ENCODE data around the gene AIG1.

AIG1 gene

DNA sequence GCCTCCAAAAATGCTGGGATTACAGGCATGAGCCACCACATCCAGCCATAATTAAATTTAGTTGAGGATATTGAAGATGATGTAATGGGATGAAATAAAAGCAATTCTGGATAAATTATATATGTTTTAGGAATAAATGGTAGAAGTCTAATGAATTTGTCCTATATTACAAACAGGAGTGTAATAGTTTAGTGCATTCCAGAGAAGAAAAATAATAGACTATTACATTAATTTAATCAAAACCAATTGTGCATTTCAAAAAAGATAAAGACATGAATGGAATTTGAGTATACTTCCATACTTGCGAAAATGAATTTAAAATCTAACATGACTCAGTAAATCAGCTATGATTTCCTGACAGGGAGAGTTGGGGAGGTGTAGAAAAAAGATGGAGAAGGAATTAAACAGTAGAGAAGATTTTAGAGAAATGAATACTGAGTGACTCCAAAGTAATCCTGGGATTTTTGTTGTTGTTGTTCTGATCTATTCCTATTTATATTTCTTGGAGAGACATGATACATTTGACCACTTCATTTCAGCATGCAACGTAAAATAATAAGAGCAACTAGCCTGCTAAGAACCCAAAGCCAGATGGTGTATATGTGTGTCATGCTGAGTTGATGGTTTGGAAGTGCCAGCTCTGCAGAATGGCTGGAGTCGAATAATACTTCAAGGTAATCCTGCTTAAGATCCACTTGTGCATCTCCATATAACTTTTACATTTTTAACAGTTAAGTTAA lies 67.4 kb downstream of the AIG1 start:
- no peaks in the 10 kb centered on the region for H3K4me1 ChIP-seq
- H3K9me3 ChIP-seq (ENCODE audit: control insufficient read depth, low read length): no peaks in the 10 kb centered on the region
- H2AFZ ChIP-seq: no peak overlapping the region
- H3K79me2 ChIP-seq: no peaks in the 10 kb centered on the region
- no peak overlapping the region for H3K9ac ChIP-seq
- no peaks in the 10 kb centered on the region for H3K36me3 ChIP-seq (ENCODE audit: control insufficient read depth, insufficient read depth, low read length)
- H3K27ac ChIP-seq: no peak overlapping the region
- no peak overlapping the region for H3K4me2 ChIP-seq (ENCODE audit: low read length)
- H3K4me3 ChIP-seq (ENCODE audit: low read depth, low read length): no peak overlapping the region
- no peaks in the 10 kb centered on the region for H3K27me3 ChIP-seq (ENCODE audit: control insufficient read depth, insufficient read depth, low read length)
- TF ChIP-seq, protein P1, sequence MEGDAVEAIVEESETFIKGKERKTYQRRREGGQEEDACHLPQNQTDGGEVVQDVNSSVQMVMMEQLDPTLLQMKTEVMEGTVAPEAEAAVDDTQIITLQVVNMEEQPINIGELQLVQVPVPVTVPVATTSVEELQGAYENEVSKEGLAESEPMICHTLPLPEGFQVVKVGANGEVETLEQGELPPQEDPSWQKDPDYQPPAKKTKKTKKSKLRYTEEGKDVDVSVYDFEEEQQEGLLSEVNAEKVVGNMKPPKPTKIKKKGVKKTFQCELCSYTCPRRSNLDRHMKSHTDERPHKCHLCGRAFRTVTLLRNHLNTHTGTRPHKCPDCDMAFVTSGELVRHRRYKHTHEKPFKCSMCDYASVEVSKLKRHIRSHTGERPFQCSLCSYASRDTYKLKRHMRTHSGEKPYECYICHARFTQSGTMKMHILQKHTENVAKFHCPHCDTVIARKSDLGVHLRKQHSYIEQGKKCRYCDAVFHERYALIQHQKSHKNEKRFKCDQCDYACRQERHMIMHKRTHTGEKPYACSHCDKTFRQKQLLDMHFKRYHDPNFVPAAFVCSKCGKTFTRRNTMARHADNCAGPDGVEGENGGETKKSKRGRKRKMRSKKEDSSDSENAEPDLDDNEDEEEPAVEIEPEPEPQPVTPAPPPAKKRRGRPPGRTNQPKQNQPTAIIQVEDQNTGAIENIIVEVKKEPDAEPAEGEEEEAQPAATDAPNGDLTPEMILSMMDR (IDR thresholded peaks at IDR 0.05): no peak

DNA sequence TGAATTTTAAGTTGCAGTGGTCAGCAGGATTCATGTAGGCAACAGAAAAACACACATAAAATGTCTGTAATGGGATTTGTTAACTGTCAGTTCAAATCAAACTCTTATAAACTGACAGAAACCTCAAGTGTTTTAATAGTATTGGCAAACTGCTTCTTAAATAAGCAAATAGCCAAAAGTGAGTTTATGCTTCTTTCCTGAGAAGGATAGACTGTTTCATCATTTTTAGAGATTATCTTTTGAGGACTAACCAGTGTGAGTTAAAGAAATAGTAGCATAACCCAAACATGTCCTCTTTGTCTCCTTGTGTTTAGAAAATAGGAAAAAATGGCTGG lies 68.0 kb downstream of the AIG1 start:
- Histone ChIP-seq H3K4me1 (no peaks in the 10 kb centered on the region), H3K4me2 (ENCODE audit: low read length) (no peak overlapping the region), H3K4me3 (ENCODE audit: low read depth, low read length) (no peak overlapping the region), H3K79me2 (no peaks in the 10 kb centered on the region), H3K27ac (no peak overlapping the region), H3K9ac (no peak overlapping the region), H3K9me3 (ENCODE audit: control insufficient read depth, low read length) (no peaks in the 10 kb centered on the region), H3K36me3 (ENCODE audit: control insufficient read depth, insufficient read depth, low read length) (no peaks in the 10 kb centered on the region), H2AFZ (no peak overlapping the region), H3K27me3 (ENCODE audit: control insufficient read depth, insufficient read depth, low read length) (no peaks in the 10 kb centered on the region)
- TF ChIP-seq, protein P1 (IDR thresholded peaks at IDR 0.05): no peak

GRCh38 chr6:143130928-143131327 lies 70.2 kb downstream of the AIG1 start:
- no peaks in the 10 kb centered on the region for H3K27me3 ChIP-seq (ENCODE audit: control insufficient read depth, insufficient read depth, low read length)
- no peaks in the 10 kb centered on the region for H3K36me3 ChIP-seq (ENCODE audit: control insufficient read depth, insufficient read depth, low read length)
- no peak overlapping the region for H2AFZ ChIP-seq
- no peaks in the 10 kb centered on the region for H3K79me2 ChIP-seq
- H3K9me3 ChIP-seq (ENCODE audit: control insufficient read depth, low read length): no peaks in the 10 kb centered on the region
- no peak overlapping the region for H3K4me2 ChIP-seq (ENCODE audit: low read length)
- H3K27ac ChIP-seq: no peak overlapping the region
- no peak overlapping the region for H3K4me3 ChIP-seq (ENCODE audit: low read depth, low read length)
- TF ChIP-seq, protein P1 (IDR thresholded peaks at IDR 0.05): no peak
- H3K4me1 ChIP-seq: no peaks in the 10 kb centered on the region
- no peak overlapping the region for H3K9ac ChIP-seq

GRCh38 chr6:143135325-143135724 lies 74.6 kb downstream of the AIG1 start:
- TF ChIP-seq, protein P1 (IDR thresholded peaks at IDR 0.05): no peak
- no peak overlapping the region for H3K27ac ChIP-seq
- no peak overlapping the region for H2AFZ ChIP-seq

More at GRCh38 chr6:143135325-143135724, 74.6 kb downstream of the AIG1 start:
- no peaks in the 10 kb centered on the region for H3K27me3 ChIP-seq (ENCODE audit: control insufficient read depth, insufficient read depth, low read length)
- no peaks in the 10 kb centered on the region for H3K79me2 ChIP-seq
- no peaks in the 10 kb centered on the region for H3K36me3 ChIP-seq (ENCODE audit: control insufficient read depth, insufficient read depth, low read length)
- H3K4me3 ChIP-seq (ENCODE audit: low read depth, low read length): no peak overlapping the region
- no peak overlapping the region for H3K4me2 ChIP-seq (ENCODE audit: low read length)
- no peak overlapping the region for H3K9ac ChIP-seq
- H3K4me1 ChIP-seq: no peaks in the 10 kb centered on the region
- H3K9me3 ChIP-seq (ENCODE audit: control insufficient read depth, low read length): no peaks in the 10 kb centered on the region

Data from parathyroid adenoma (tissue), 2 donors.